B cell (primary cell): Measurements from ENCODE around the gene DIS3L2. TPM values are rescaled to one million over a fixed set of nuclear protein-coding genes. Genes with fewer than 3 reads are reported as not detected.
"Not testable (repeated sequence)": the region's sequence is repeated elsewhere in the genome, so short reads cannot be mapped to it uniquely, and the experiment has no call there.

Source experiments
- ATAC-seq: fragments of 200-7000 bp; cut with Tn5 transposase; one replicate; pipeline ENCODE4 v1.10.0; 2021; ENCODE audit warnings: low read depth, mild to moderate bottlenecking, moderate number of reproducible peaks, moderate library complexity
- CTCF ChIA-PET: fragments of 350-600 bp; sonication (Branson Sonifier 250); formaldehyde crosslinking; loops from one replicate; lab custom pipeline; 2021; ENCODE audit warnings: antibody characterized with exemption, inconsistent platforms; lab: Charles Lee
- POLR2A ChIA-PET: fragments of 350-600 bp; sonication (Branson Sonifier 250); formaldehyde crosslinking; loops from one replicate; lab custom pipeline; 2021; ENCODE audit warnings: antibody characterized with exemption; lab: Charles Lee
- DNase-seq: peaks from one replicate; pipeline ENCODE4 v3.0.0; 2013
- H2AFZ ChIP-seq: 2 replicates; pipeline ENCODE4 v1.6.1; 2012; ENCODE audit warnings: mild to moderate bottlenecking, low read depth, low read length; ENCODE audit not compliant: insufficient read depth, poor library complexity, severe bottlenecking
- H3K27ac ChIP-seq, 2 donors: 1 replicate in 1 of 2; 2 replicates in 1 of 2; pipeline ENCODE4 v1.5.1; 2012 to 2013; ENCODE audit warnings: low read length in 2 of 2, mild to moderate bottlenecking in 2 of 2, moderate library complexity in 1 of 2
- H3K27me3 ChIP-seq, 4 experiments: fragments of 200-600 bp in 1 of 4; sonication (generic) in 1 of 4; replicated peaks in 1 of 4; 1 replicate in 2 of 4; 2 replicates in 2 of 4; pipeline versions ENCODE4 v1.6.1 to v1.7.0; 2013 to 2016; ENCODE audit warnings: low read length in 3 of 4, mild to moderate bottlenecking in 2 of 4, mixed read lengths in 1 of 4, moderate library complexity in 1 of 4; ENCODE audit not compliant: insufficient read depth in 4 of 4, control insufficient read depth in 3 of 4; ENCODE audit errors: control extremely low read depth in 1 of 4
- H3K36me3 ChIP-seq, 2 experiments: replicated peaks in 1 of 2; 1 replicate in 1 of 2; 2 replicates in 1 of 2; pipeline versions ENCODE4 v1.6.1 to v1.7.1; 2013; ENCODE audit warnings: low read length in 1 of 2; ENCODE audit not compliant: insufficient read depth in 2 of 2, control insufficient read depth in 1 of 2; ENCODE audit errors: control extremely low read depth in 1 of 2, extremely low read depth in 1 of 2
- H3K4me1 ChIP-seq, 2 donors: fragments of 200-600 bp in 1 of 2; sonication (generic) in 1 of 2; 1 replicate in 1 of 2; 2 replicates in 1 of 2; pipeline versions ENCODE4 v1.5.1 to v1.6.1; 2013 to 2017; ENCODE audit warnings: low read length in 2 of 2; ENCODE audit not compliant: control insufficient read depth in 2 of 2, insufficient read depth in 2 of 2
- H3K4me2 ChIP-seq: replicated peaks from 2 replicates; pipeline ENCODE3; 2012; ENCODE audit warnings: mild to moderate bottlenecking, low read depth, low read length; ENCODE audit not compliant: poor library complexity, severe bottlenecking
- H3K4me3 ChIP-seq, 5 experiments: fragments of 200-600 bp in 1 of 5; sonication (generic) in 1 of 5; 1 replicate in 3 of 5; 2 replicates in 2 of 5; pipeline versions ENCODE4 v1.5.1 to v1.7.0; 2011 to 2016; ENCODE audit warnings: low read length in 4 of 5, mild to moderate bottlenecking in 4 of 5, low read depth in 2 of 5, control low read depth in 1 of 5, moderate library complexity in 1 of 5; ENCODE audit not compliant: insufficient read depth in 1 of 5; ENCODE audit errors: control extremely low read depth in 1 of 5, extremely low read depth in 1 of 5
- H3K79me2 ChIP-seq: fragments of 200-600 bp; sonication (generic); one replicate; pipeline ENCODE4 v1.6.0; 2016; ENCODE audit warnings: low read length; ENCODE audit not compliant: control insufficient read depth, insufficient read depth
- H3K9ac ChIP-seq: fragments of 200-600 bp; sonication (generic); 2 replicates; pipeline ENCODE4 v1.6.1; 2017; ENCODE audit warnings: mild to moderate bottlenecking, low read length, moderate library complexity
- H3K9me3 ChIP-seq, 3 donors: one replicate each; pipeline versions ENCODE4 v1.6.1 to v1.7.1; 2013; ENCODE audit warnings: low read length in 2 of 3; ENCODE audit not compliant: control insufficient read depth in 2 of 3, insufficient read depth in 1 of 3; ENCODE audit errors: control extremely low read depth in 1 of 3
- H4K20me1 ChIP-seq: 2 replicates; pipeline ENCODE4 v1.6.0; 2012; ENCODE audit warnings: mild to moderate bottlenecking, low read length; ENCODE audit not compliant: insufficient read depth, control insufficient read depth, poor library complexity, severe bottlenecking
- H3K27ac Mint-ChIP-seq: one replicate; pipeline ENCODE4 v1.8.0; 2021; ENCODE audit warnings: mixed read lengths
- H3K27me3 Mint-ChIP-seq: one replicate; pipeline ENCODE4 v1.8.0; 2021; ENCODE audit warnings: mixed read lengths
- H3K4me1 Mint-ChIP-seq: one replicate; pipeline ENCODE4 v1.8.0; 2021; ENCODE audit warnings: mixed read lengths
- H3K4me3 Mint-ChIP-seq: one replicate; pipeline ENCODE4 v1.8.0; 2021; ENCODE audit warnings: mixed read lengths
- H3K9me3 Mint-ChIP-seq: one replicate; pipeline ENCODE4 v1.8.0; 2022; ENCODE audit warnings: mixed read lengths; ENCODE audit not compliant: insufficient read depth
- CTCF ChIP-seq: fragments of 200-600 bp; IDR thresholded peaks from one replicate; pipeline ENCODE4 v1.8.0; 2022; ENCODE audit warnings: antibody characterized with exemption, mild to moderate bottlenecking
- EZH2 ChIP-seq: IDR thresholded peaks from 2 replicates; pipeline ENCODE4 v1.6.1; 2012; ENCODE audit warnings: borderline replicate concordance, low read depth, mild to moderate bottlenecking, moderate library complexity, low read length; ENCODE audit not compliant: insufficient read depth, poor library complexity, severe bottlenecking
- WGBS: methylation state at CpG from one replicate; pipeline ENCODE4 v1.1.5; 2013; ENCODE audit warnings: missing lambda C conversion rate; ENCODE audit not compliant: insufficient coverage; 5-methylcytosine and 5-hydroxymethylcytosine counted together
- intact Hi-C: fragments of 100-400 bp; cut with micrococcal nuclease; formaldehyde crosslinking; loops from one replicate; pipeline ENCODE4 v1.10.0; 2022
- polyA plus RNA-seq: library from polyadenylated mRNA; depleted of rRNA; stranded (reverse); fragments of >200 nt; gene quantifications from 2 replicates; pipeline ENCODE4 v1.2.3, GENCODE V29; 2012
- total RNA-seq, 2 donors: library from RNA; stranded (reverse); fragments of 120-200 nt in 1 of 2; gene quantifications; 1 replicate in 1 of 2; 2 replicates in 1 of 2; pipeline versions ENCODE4 v1.2.3 to v1.2.4, GENCODE V29; 2013 to 2022

The DIS3L2 gene
- total and polyA plus RNA-seq, 2 donors (not counting 1 experiment from before 2014, with no cell fraction given): 34.5 to 70.1 TPM

GRCh38 chr2:232332244-232332939 lies 370.9 kb downstream of the DIS3L2 start:
- H3K9me3 Mint-ChIP-seq, H2AFZ ChIP-seq, DNase-seq, CTCF ChIA-PET, ATAC-seq, H3K27me3 Mint-ChIP-seq, POLR2A ChIA-PET, H3K4me1 Mint-ChIP-seq, H3K27me3 ChIP-seq, H3K9ac ChIP-seq, H3K9me3 ChIP-seq, intact Hi-C loops, H3K36me3 ChIP-seq, H3K4me3 ChIP-seq, H3K27ac Mint-ChIP-seq, H3K4me3 Mint-ChIP-seq, H3K79me2 ChIP-seq, H3K27ac ChIP-seq, H3K4me1 ChIP-seq, H3K4me2 ChIP-seq, H4K20me1 ChIP-seq: not testable (repeated sequence)
- 89% methylated on average over 10 of the region's 26 CpGs for WGBS

- CTCF ChIA-PET: no interaction called here
- H2AFZ ChIP-seq: no peak overlapping the region
- no peaks in the 10 kb centered on the region for H3K79me2 ChIP-seq
- H3K27me3 Mint-ChIP-seq: no peaks in the 10 kb centered on the region
- no peak overlapping the region for H3K9ac ChIP-seq
- H3K9me3 Mint-ChIP-seq: no peaks in the 10 kb centered on the region
- no peaks in the 10 kb centered on the region for H3K9me3 ChIP-seq
- POLR2A ChIA-PET: no interaction called here
- no peak overlapping the region for H3K27ac Mint-ChIP-seq
- peaks cover under 1% of the 10 kb centered on the region for H3K4me1 Mint-ChIP-seq
- WGBS: 93% methylated on average over 4 of the region's 10 CpGs
- H3K36me3 ChIP-seq: peaks cover 0 to 5% of the 10 kb centered on the region in 2 experiments
- TF ChIP-seq CTCF (no peak), EZH2 (no peak)
- no peak for DNase-seq
- no peaks in the 10 kb centered on the region for H4K20me1 ChIP-seq
- H3K27me3 ChIP-seq: no peaks in the 10 kb centered on the region
- ATAC-seq: no peak
- no peak overlapping the region for H3K4me3 ChIP-seq
- no peak overlapping the region for H3K4me3 Mint-ChIP-seq
- no peaks in the 10 kb centered on the region for H3K4me1 ChIP-seq
- H3K4me2 ChIP-seq: no peak overlapping the region
- intact Hi-C loops: no loop called here
- H3K27ac ChIP-seq: no peak overlapping the region
Measured at GRCh38 chr2:232332940-232333259, 371.4 kb downstream of the DIS3L2 start.
